ENCODE measurements around the gene BUD31. TPM values are rescaled to one million over a fixed set of nuclear protein-coding genes. Genes with fewer than 3 reads are reported as not detected.
"Not testable (repeated sequence)": the region's sequence is repeated elsewhere in the genome, so short reads cannot be mapped to it uniquely, and the experiment has no call there.

BUD31 gene
- total and polyA plus RNA-seq, 10 of the 15 experiments (the other 5 are each of a cell fraction or from before 2014, with no cell fraction given): 74.2 to 317 (median 130) TPM

DNA sequence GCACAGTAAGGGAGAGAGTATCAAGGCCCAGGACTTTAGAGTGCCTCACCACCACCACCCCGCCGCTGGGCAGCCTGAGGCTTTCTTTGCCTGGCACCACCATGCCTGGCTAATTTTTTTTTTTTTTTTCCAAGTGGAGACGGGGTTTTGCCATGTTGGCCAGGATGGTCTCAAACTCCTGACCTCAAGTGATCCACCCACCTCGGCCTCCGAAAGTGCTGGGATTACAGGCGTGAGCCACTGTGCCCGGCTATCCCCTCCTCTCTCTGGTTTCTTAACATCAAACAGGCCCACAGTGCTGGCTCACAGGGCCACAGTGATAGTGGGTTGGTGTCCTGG, 29.1 kb upstream of the BUD31 start:
- peak; percentile 20; the same call in 1 of the 2 replicates for TF ChIP-seq POLR2AphosphoS5 (IDR thresholded peaks at IDR 0.05; ENCODE audit: low read length)
- TF ChIP-seq HDGF (IDR thresholded peaks at IDR 0.05): peak; percentile 59; the same call in 1 of the 2 replicates
- peak; percentile 69; the same call in 1 of the 2 replicates for TF ChIP-seq MLLT1 (IDR thresholded peaks at IDR 0.05)
- TF ChIP-seq TAF1 (IDR thresholded peaks at IDR 0.05; ENCODE audit: borderline replicate concordance, low read depth, low read length): 0 out of 2 replicates have a peak, but pooled peaks have one; percentile 3
- H2AFZ ChIP-seq (ENCODE audit: control insufficient read depth, low read depth, low read length); H4K20me1 ChIP-seq (ENCODE audit: control insufficient read depth, insufficient read depth); FAIRE-seq; H3K9me3 ChIP-seq (replicated peaks; ENCODE audit: control insufficient read depth, insufficient read depth, low read length); in situ Hi-C loops (cut with MboI); DNase-seq (ENCODE audit: low read depth, low spot score); H3K27me3 ChIP-seq (replicated peaks in 1 of 2; ENCODE audit: control insufficient read depth in 2 of 2, insufficient read depth in 2 of 2, low read length in 1 of 2): not testable (repeated sequence)
- Histone ChIP-seq H3K27ac (ENCODE audit: control insufficient read depth, insufficient read depth) (peak overlapping the region; percentile 100), H3K4me3 (peak overlapping the region; percentile 64), H3K9ac (ENCODE audit: control insufficient read depth, insufficient read depth, low read length) (peak overlapping the region; percentile 95), H3K79me2 (ENCODE audit: control insufficient read depth, insufficient read depth, low read length) (peaks cover 82% of the 10 kb centered on the region), H3K4me2 (ENCODE audit: control insufficient read depth, insufficient read depth) (peak overlapping the region; percentile 96), H3K36me3 (ENCODE audit: control insufficient read depth in 2 of 2, insufficient read depth in 2 of 2, low read length in 1 of 2) (peaks cover 3 to 10% of the 10 kb centered on the region in 2 experiments), H3K4me1 (ENCODE audit: control insufficient read depth, insufficient read depth, low read length) (peaks cover 45% of the 10 kb centered on the region)
- POLR2A ChIA-PET: interaction anchor here (0.5 to 2.8 kb wide), 5 partner anchors 15 to 814 kb away, joined by 3 to 51 read pairs (median 4); partner anchors contain the start of genes BUD31 and PDAP1
- TSS peak; percentile 96 for BruUV-seq (replicated peaks)
- RAD21 ChIA-PET (ENCODE audit: unreplicated experiment): interaction anchor here (1.8 to 2.3 kb wide), 2 partner anchors 27 to 30 kb away, joined by 7 to 15 read pairs; partner anchors contain the start of genes BUD31 and PDAP1
- SMC1A ChIA-PET (ENCODE audit: uncharacterized antibody, unreplicated experiment): interaction anchor here (2.7 kb wide), 1 partner anchor 29 kb away, joined by 20 read pairs; the partner anchor contains the start of genes BUD31 and PDAP1
- WGBS (ENCODE audit: insufficient coverage, insufficient replicate concordance, low lambda C conversion rate, missing lambda C conversion rate): 0% methylated on average over 7 of the region's 7 CpGs
- CTCF ChIA-PET: interaction anchor here (1.0 to 1.7 kb wide), 3 partner anchors 14 to 29 kb away, joined by 4 to 5 read pairs (median 4); partner anchors contain the start of genes BUD31 and PDAP1
- intact Hi-C loops (cut with micrococcal nuclease; ENCODE audit: unreplicated experiment): loop anchor here (2.0 kb wide), 1 partner anchor 29 kb away; the partner anchor contains the start of genes BUD31 and PDAP1
- peak; percentile 6 for ATAC-seq
